ENCODE results near the gene PUSL1. TPM values are rescaled to one million over a fixed set of nuclear protein-coding genes. Genes with fewer than 3 reads are reported as not detected.

PUSL1 gene
- total and polyA plus RNA-seq, 2 donors (not counting 1 experiment from before 2014, with no cell fraction given) = 15.7 to 25.8 TPM

- no peak overlapping the region for H3K4me3 Mint-ChIP-seq
- no peaks in the 10 kb centered on the region for H3K9me3 ChIP-seq (ENCODE audit: control extremely low read depth in 1 of 3, control insufficient read depth in 2 of 3, insufficient read depth in 1 of 3, low read length in 2 of 3)
- H3K4me1 Mint-ChIP-seq = peaks cover 11% of the 10 kb centered on the region
- H3K4me3 ChIP-seq (ENCODE audit: control extremely low read depth in 1 of 5, extremely low read depth in 1 of 5, insufficient read depth in 1 of 5, low read depth in 2 of 5, low read length in 4 of 5) = no peak overlapping the region
- CTCF ChIA-PET = interaction anchor here (1.5 to 4.3 kb wide), 3 partner anchors 42 to 234 kb away, joined by 7 to 118 read pairs (median 17); no protein-coding TSS in a partner anchor
- no peaks in the 10 kb centered on the region for H4K20me1 ChIP-seq (ENCODE audit: control insufficient read depth, insufficient read depth, low read length, poor library complexity, severe bottlenecking)
- no peaks in the 10 kb centered on the region for H3K9me3 Mint-ChIP-seq (ENCODE audit: insufficient read depth)
- no peak for DNase-seq
- intact Hi-C loops (cut with micrococcal nuclease) = loop anchor here (2.0 kb wide), 2 partner anchors 170 to 260 kb away; no protein-coding TSS in a partner anchor
- TF ChIP-seq EZH2 (IDR thresholded peaks at IDR 0.05; ENCODE audit: borderline replicate concordance, insufficient read depth, low read depth, low read length, poor library complexity, severe bottlenecking) = no peak
- TF ChIP-seq, protein P1, sequence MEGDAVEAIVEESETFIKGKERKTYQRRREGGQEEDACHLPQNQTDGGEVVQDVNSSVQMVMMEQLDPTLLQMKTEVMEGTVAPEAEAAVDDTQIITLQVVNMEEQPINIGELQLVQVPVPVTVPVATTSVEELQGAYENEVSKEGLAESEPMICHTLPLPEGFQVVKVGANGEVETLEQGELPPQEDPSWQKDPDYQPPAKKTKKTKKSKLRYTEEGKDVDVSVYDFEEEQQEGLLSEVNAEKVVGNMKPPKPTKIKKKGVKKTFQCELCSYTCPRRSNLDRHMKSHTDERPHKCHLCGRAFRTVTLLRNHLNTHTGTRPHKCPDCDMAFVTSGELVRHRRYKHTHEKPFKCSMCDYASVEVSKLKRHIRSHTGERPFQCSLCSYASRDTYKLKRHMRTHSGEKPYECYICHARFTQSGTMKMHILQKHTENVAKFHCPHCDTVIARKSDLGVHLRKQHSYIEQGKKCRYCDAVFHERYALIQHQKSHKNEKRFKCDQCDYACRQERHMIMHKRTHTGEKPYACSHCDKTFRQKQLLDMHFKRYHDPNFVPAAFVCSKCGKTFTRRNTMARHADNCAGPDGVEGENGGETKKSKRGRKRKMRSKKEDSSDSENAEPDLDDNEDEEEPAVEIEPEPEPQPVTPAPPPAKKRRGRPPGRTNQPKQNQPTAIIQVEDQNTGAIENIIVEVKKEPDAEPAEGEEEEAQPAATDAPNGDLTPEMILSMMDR (IDR thresholded peaks at IDR 0.05) = no peak
- H3K36me3 ChIP-seq (replicated peaks in 1 of 2; ENCODE audit: control extremely low read depth in 1 of 2, control insufficient read depth in 1 of 2, extremely low read depth in 1 of 2, insufficient read depth in 2 of 2, low read length in 1 of 2) = no peaks in the 10 kb centered on the region
- H3K4me1 ChIP-seq (ENCODE audit: control insufficient read depth in 2 of 2, insufficient read depth in 2 of 2, low read length in 2 of 2) = peaks cover 0 to 16% of the 10 kb centered on the region in 2 donors
- H3K27ac ChIP-seq (ENCODE audit: low read length in 2 of 2) = no peak overlapping the region
- H2AFZ ChIP-seq (ENCODE audit: insufficient read depth, low read depth, low read length, poor library complexity, severe bottlenecking) = no peak overlapping the region
- no peak overlapping the region for H3K4me2 ChIP-seq (replicated peaks; ENCODE audit: low read depth, low read length, poor library complexity, severe bottlenecking)
- no peak overlapping the region for H3K9ac ChIP-seq (ENCODE audit: low read length)
- H3K27me3 Mint-ChIP-seq = no peaks in the 10 kb centered on the region
- H3K79me2 ChIP-seq (ENCODE audit: control insufficient read depth, insufficient read depth, low read length) = no peaks in the 10 kb centered on the region
- POLR2A ChIA-PET = no interaction called here
- no peak for ATAC-seq (ENCODE audit: low read depth)
- no peak overlapping the region for H3K27ac Mint-ChIP-seq
- H3K27me3 ChIP-seq (replicated peaks in 1 of 4; ENCODE audit: control extremely low read depth in 1 of 4, control insufficient read depth in 3 of 4, insufficient read depth in 4 of 4, low read length in 3 of 4) = no peaks in the 10 kb centered on the region
- WGBS (ENCODE audit: insufficient coverage) = 97% methylated on average over 18 of the region's 18 CpGs
Measured at GRCh38 chr1:1292851-1293250, 15.5 kb upstream of the PUSL1 start.

GRCh38 chr1:1293263-1294249 lies 14.8 kb upstream of the PUSL1 start:
- Histone ChIP-seq H3K79me2 (ENCODE audit: control insufficient read depth, insufficient read depth, low read length) (no peaks in the 10 kb centered on the region), H3K9ac (ENCODE audit: low read length) (no peak overlapping the region), H3K9me3 (ENCODE audit: control extremely low read depth in 1 of 3, control insufficient read depth in 2 of 3, insufficient read depth in 1 of 3, low read length in 2 of 3) (no peaks in the 10 kb centered on the region), H3K4me1 (ENCODE audit: control insufficient read depth in 2 of 2, insufficient read depth in 2 of 2, low read length in 2 of 2) (peaks cover 0 to 16% of the 10 kb centered on the region in 2 donors), H3K36me3 (replicated peaks in 1 of 2; ENCODE audit: control extremely low read depth in 1 of 2, control insufficient read depth in 1 of 2, extremely low read depth in 1 of 2, insufficient read depth in 2 of 2, low read length in 1 of 2) (no peaks in the 10 kb centered on the region), H2AFZ (ENCODE audit: insufficient read depth, low read depth, low read length, poor library complexity, severe bottlenecking) (no peak overlapping the region), H3K27me3 (replicated peaks in 1 of 4; ENCODE audit: control extremely low read depth in 1 of 4, control insufficient read depth in 3 of 4, insufficient read depth in 4 of 4, low read length in 3 of 4) (no peaks in the 10 kb centered on the region), H3K4me3 (ENCODE audit: control extremely low read depth in 1 of 5, extremely low read depth in 1 of 5, insufficient read depth in 1 of 5, low read depth in 2 of 5, low read length in 4 of 5) (no peak overlapping the region), H4K20me1 (ENCODE audit: control insufficient read depth, insufficient read depth, low read length, poor library complexity, severe bottlenecking) (no peaks in the 10 kb centered on the region), H3K4me2 (replicated peaks; ENCODE audit: low read depth, low read length, poor library complexity, severe bottlenecking) (no peak overlapping the region), H3K27ac (ENCODE audit: low read length in 2 of 2) (no peak overlapping the region)
- H3K9me3 Mint-ChIP-seq (ENCODE audit: insufficient read depth) = no peaks in the 10 kb centered on the region
- DNase-seq (no peak), ATAC-seq (ENCODE audit: low read depth) (no peak)
- H3K4me1 Mint-ChIP-seq = peaks cover 11% of the 10 kb centered on the region
- H3K4me3 Mint-ChIP-seq = no peak overlapping the region
- intact Hi-C loops (cut with micrococcal nuclease) = loop anchor here (2.0 kb wide), 2 partner anchors 171 to 261 kb away; no protein-coding TSS in a partner anchor
- ChIA-PET CTCF (interaction anchor here (4.3 kb wide), 1 partner anchor 173 kb away, joined by 118 read pairs; no protein-coding TSS in a partner anchor), POLR2A (no interaction called here)
- WGBS (ENCODE audit: insufficient coverage) = 94% methylated on average over 87 of the region's 94 CpGs
- no peak for TF ChIP-seq EZH2 (IDR thresholded peaks at IDR 0.05; ENCODE audit: borderline replicate concordance, insufficient read depth, low read depth, low read length, poor library complexity, severe bottlenecking)
- TF ChIP-seq, protein P1 (IDR thresholded peaks at IDR 0.05) = no peak
- H3K27me3 Mint-ChIP-seq = no peaks in the 10 kb centered on the region
- no peak overlapping the region for H3K27ac Mint-ChIP-seq

All from B cell (primary cell).